IMR-90 (cell line): Measurements from ENCODE around the gene XAF1. TPM values are rescaled to one million over a fixed set of nuclear protein-coding genes. Genes with fewer than 3 reads are reported as not detected.

ENCODE experiments used
- ATAC-seq: fragments of 200-7000 bp; cut with Tn5 transposase; 2 replicates; pipeline ENCODE4 v1.9.1; 2020; ENCODE audit warnings: low read depth, mild to moderate bottlenecking, moderate library complexity
- BruUV-seq: library from RNA; stranded (reverse); fragments of 400-500 nt; replicated peaks from 2 replicates; lab custom pipeline; 2021; lab: Mats Ljungman, UMichigan
- CTCF ChIA-PET: fragments of 300-600 bp; formaldehyde crosslinking; extraction: SDS; loops from one replicate; lab custom pipeline; 2021; ENCODE audit warnings: antibody characterized with exemption; lab: Yijun Ruan, JAX
- POLR2A ChIA-PET: fragments of 300-600 bp; sonication (Branson Sonifier 250); formaldehyde crosslinking; loops from one replicate; lab custom pipeline; 2022; ENCODE audit warnings: antibody characterized with exemption; ENCODE audit not compliant: unreplicated experiment; lab: Charles Lee
- DNase-seq: peaks from one replicate; pipeline ENCODE4 v3.0.0; 2013
- H2AFZ ChIP-seq: replicated peaks from 2 replicates; pipeline ENCODE3; 2013; ENCODE audit warnings: low read length, mild to moderate bottlenecking; ENCODE audit not compliant: poor library complexity
- H2AK5ac ChIP-seq: 2 replicates; pipeline ENCODE4 v1.6.1; 2013; ENCODE audit warnings: low read depth, low read length, inconsistent platforms
- H2AK9ac ChIP-seq: replicated peaks from 2 replicates; pipeline ENCODE3; 2013; ENCODE audit warnings: mild to moderate bottlenecking, low read depth, low read length, moderate library complexity; ENCODE audit not compliant: poor library complexity
- H2BK120ac ChIP-seq: 2 replicates; pipeline ENCODE4 v1.6.1; 2013; ENCODE audit warnings: low read depth, low read length, inconsistent platforms
- H2BK15ac ChIP-seq: 3 replicates; pipeline ENCODE4 v1.6.1; 2013; ENCODE audit warnings: low read depth, low read length, inconsistent platforms
- H2BK20ac ChIP-seq: 2 replicates; pipeline ENCODE4 v1.6.1; 2013; ENCODE audit warnings: low read depth, mild to moderate bottlenecking, inconsistent platforms, low read length, moderate library complexity
- H2BK5ac ChIP-seq: 2 replicates; pipeline ENCODE4 v1.6.1; 2013; ENCODE audit warnings: mild to moderate bottlenecking, low read depth, low read length, inconsistent platforms; ENCODE audit not compliant: poor library complexity, severe bottlenecking
- H3K14ac ChIP-seq: replicated peaks from 2 replicates; pipeline ENCODE4 v1.6.1; 2013; ENCODE audit warnings: low read depth, low read length, inconsistent platforms
- H3K18ac ChIP-seq: 2 replicates; pipeline ENCODE4 v1.6.1; 2013; ENCODE audit warnings: low read depth, low read length, control low read depth
- H3K23ac ChIP-seq: 2 replicates; pipeline ENCODE4 v1.6.1; 2013; ENCODE audit warnings: low read depth, low read length, inconsistent platforms
- H3K27ac ChIP-seq: 2 replicates; pipeline ENCODE4 v1.5.1; 2013; ENCODE audit warnings: mild to moderate bottlenecking, control low read depth, low read length; ENCODE audit not compliant: insufficient read depth
- H3K27me3 ChIP-seq: 2 replicates; pipeline ENCODE4 v1.6.1; 2013; ENCODE audit warnings: low read length; ENCODE audit not compliant: control insufficient read depth, insufficient read depth
- H3K36me3 ChIP-seq: 2 replicates; pipeline ENCODE4 v1.6.1; 2013; ENCODE audit warnings: low read length, mixed read lengths; ENCODE audit not compliant: control insufficient read depth, insufficient read depth
- H3K4ac ChIP-seq: 2 replicates; pipeline ENCODE4 v1.6.1; 2013; ENCODE audit warnings: low read depth, low read length, inconsistent platforms
- H3K4me1 ChIP-seq: 2 replicates; pipeline ENCODE4 v1.6.1; 2013; ENCODE audit warnings: low read length, mixed read lengths; ENCODE audit not compliant: control insufficient read depth, insufficient read depth
- H3K4me2 ChIP-seq: 2 replicates; pipeline ENCODE4 v1.6.1; 2013; ENCODE audit warnings: low read depth, mild to moderate bottlenecking, control low read depth, low read length, moderate library complexity
- H3K4me3 ChIP-seq: 2 replicates; pipeline ENCODE4 v1.5.1; 2013; ENCODE audit warnings: low read depth, mild to moderate bottlenecking, control low read depth, low read length, moderate library complexity; ENCODE audit not compliant: insufficient read depth
- H3K56ac ChIP-seq: 2 replicates; pipeline ENCODE4 v1.6.1; 2013; ENCODE audit warnings: low read length, inconsistent platforms; ENCODE audit not compliant: insufficient read depth; ENCODE audit errors: extremely low read depth
- H3K79me1 ChIP-seq, 2 experiments: 2 replicates each; pipeline ENCODE4 v1.6.1; 2013; ENCODE audit warnings: low read length in 2 of 2, inconsistent platforms in 1 of 2, low read depth in 1 of 2
- H3K9ac ChIP-seq: 2 replicates; pipeline ENCODE4 v1.6.1; 2013; ENCODE audit warnings: low read depth, low read length, control low read depth
- H3K9me1 ChIP-seq: 2 replicates; pipeline ENCODE4 v1.6.1; 2013; ENCODE audit warnings: low read length, inconsistent platforms; ENCODE audit not compliant: insufficient read depth
- H3K9me3 ChIP-seq: 2 replicates; pipeline ENCODE4 v1.6.1; 2013; ENCODE audit warnings: low read length; ENCODE audit not compliant: control insufficient read depth, insufficient read depth
- H4K20me1 ChIP-seq: 2 replicates; pipeline ENCODE4 v1.6.1; 2013; ENCODE audit warnings: low read length, inconsistent platforms; ENCODE audit not compliant: insufficient read depth
- H4K5ac ChIP-seq: 2 replicates; pipeline ENCODE4 v1.6.1; 2013; ENCODE audit warnings: mild to moderate bottlenecking, low read depth, low read length, control low read depth
- H4K8ac ChIP-seq, 2 experiments: 2 replicates each; pipeline ENCODE4 v1.6.1; 2013; ENCODE audit warnings: low read depth in 2 of 2, low read length in 2 of 2, control low read depth in 1 of 2, inconsistent platforms in 1 of 2
- H4K91ac ChIP-seq: 2 replicates; pipeline ENCODE4 v1.6.1; 2013; ENCODE audit warnings: low read depth, low read length, inconsistent platforms; ENCODE audit not compliant: insufficient read depth
- NFE2L2 ChIP-seq: fragments of 150-350 bp; IDR thresholded peaks from 2 replicates; pipeline ENCODE4 v1.6.1; 2016; ENCODE audit warnings: low read depth, mild to moderate bottlenecking, low read length
- RCOR1 ChIP-seq: IDR thresholded peaks from 2 replicates; pipeline ENCODE4 v1.6.1; 2012; ENCODE audit warnings: mild to moderate bottlenecking, low read length, improper control_type of control experiment; ENCODE audit not compliant: insufficient replicate concordance
- WGBS, 2 experiments: methylation state at CpG; one replicate each; pipeline versions ENCODE4 v1.1.5 to v1.1.7; 2013; ENCODE audit warnings: missing lambda C conversion rate in 2 of 2; ENCODE audit not compliant: insufficient read length in 1 of 2; ENCODE audit errors: extremely low coverage in 2 of 2; 5-methylcytosine and 5-hydroxymethylcytosine counted together
- dilution Hi-C: fragments of 300-500 bp; cut with HindIII; formaldehyde crosslinking; loops from one replicate; pipeline ENCODE4 v1.14.3; 2018; ENCODE audit warnings: low sequenced_read_pairs; ENCODE audit not compliant: unreplicated experiment
- in situ Hi-C: fragments of 300-500 bp; cut with MboI; formaldehyde crosslinking; loops from 3 replicates; pipeline ENCODE4 v1.14.3; 2019; ENCODE audit warnings: low sequenced_read_pairs, inconsistent platforms, mixed read lengths
- intact Hi-C: fragments of 100-400 bp; cut with micrococcal nuclease; formaldehyde crosslinking; loops from 2 replicates; pipeline ENCODE4 v1.10.0; 2022
- polyA plus RNA-seq, 3 experiments: library from polyadenylated mRNA; depleted of rRNA; stranded (reverse); fragments of >200 nt; gene quantifications; 2 replicates each; pipeline ENCODE4 v1.2.3, GENCODE V29; 2012; ENCODE audit warnings: low replicate concordance in 1 of 3
- total RNA-seq: library from RNA; depleted of rRNA; stranded (reverse); fragments of >200 nt; gene quantifications from 2 replicates; pipeline ENCODE4 v1.2.3, GENCODE V29; 2012

The XAF1 gene
- total and polyA plus RNA-seq, 2 of the 4 experiments (the other 2 are of a cell fraction) = 1.3 to 3.9 TPM

DNA sequence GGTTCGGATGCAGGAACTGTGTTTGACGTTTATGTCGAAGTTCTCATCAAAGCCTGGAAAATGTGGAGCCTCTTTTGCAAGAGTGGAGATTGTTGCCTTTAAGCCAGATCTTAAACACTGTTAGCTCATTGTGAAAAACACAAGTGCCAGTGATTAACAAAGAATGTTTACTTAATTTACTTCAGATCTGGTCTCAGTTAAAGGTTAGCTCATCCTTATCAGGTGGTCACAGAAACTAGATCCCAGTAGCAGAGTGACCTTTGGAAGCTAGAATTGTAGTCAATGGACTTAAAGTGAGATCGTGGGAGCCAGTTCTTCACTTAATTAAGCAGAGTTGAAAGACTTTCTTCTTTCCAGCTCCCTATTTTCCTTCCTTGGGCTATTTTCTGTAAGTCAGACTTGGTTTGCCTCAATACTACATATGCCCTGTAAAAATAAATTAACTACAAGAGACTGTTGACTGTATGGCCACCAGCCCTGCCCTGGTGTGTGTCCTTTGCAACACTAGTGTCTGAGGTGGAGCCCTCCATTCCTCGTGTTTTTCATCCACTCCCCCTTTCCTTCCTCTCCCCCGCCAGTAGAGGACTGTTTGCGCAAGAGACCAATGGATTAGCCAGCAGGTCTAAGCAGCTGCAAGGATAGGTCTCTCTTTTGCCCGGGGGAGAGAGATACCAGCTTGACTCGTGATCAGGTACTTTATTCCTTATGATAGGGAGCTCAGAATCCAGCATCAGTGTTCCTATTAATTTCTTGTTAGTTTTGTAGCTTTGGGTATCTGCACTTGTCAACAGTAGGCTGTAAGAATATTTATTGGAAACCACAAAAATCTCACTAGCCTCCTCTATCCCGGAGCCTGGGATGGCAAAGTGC, 40.4 kb downstream of the XAF1 start (continued):
- TF ChIP-seq NFE2L2 = no peak

DNA sequence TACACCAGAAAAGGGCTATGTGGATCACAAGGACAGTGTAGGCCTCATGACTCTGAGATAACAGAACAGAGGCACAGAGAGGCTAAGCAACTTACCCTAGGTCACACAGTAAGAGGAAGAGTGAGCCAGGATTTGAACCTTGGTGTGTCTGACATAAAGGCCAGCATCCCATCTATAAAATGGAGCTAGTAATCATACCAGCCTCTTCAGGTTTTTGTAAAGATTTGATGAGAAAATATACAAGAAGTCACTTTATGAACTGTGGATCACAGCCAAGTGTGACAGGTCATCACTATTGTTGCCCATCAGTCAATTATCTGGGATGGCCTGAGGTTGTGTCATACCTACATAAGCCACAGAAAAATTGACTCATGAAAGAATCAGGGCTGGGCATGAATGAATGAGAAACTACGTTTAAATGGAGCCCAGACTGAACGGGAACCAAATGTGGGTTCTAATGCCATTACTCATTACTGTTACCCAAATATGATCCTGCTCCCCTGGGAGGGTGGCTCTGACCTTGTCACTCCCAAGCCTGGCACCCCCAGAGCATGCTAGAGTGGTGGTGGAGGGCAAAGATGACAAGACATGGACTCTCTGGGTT, 41.1 kb downstream of the XAF1 start:
- H3K23ac ChIP-seq = no peak overlapping the region
- in situ Hi-C loops = loop anchor here (10.0 kb wide), 1 partner anchor 132 kb away; no protein-coding TSS in a partner anchor
- DNase-seq (no peak), ATAC-seq (no peak)
- H3K9me1 ChIP-seq = no peaks in the 10 kb centered on the region
- no peak overlapping the region for H2AK9ac ChIP-seq
- no peaks in the 10 kb centered on the region for H3K36me3 ChIP-seq
- H2AFZ ChIP-seq = no peak overlapping the region
- H3K4me3 ChIP-seq = no peak overlapping the region
- no CpG with 5 or more reads among the region's 2 CpGs for WGBS, 2 experiments
- no peak overlapping the region for H2BK15ac ChIP-seq
- no peak overlapping the region for H3K4ac ChIP-seq
- peaks cover 11% of the 10 kb centered on the region for H3K27me3 ChIP-seq
- H4K91ac ChIP-seq = no peak overlapping the region
- no peak overlapping the region for H2BK5ac ChIP-seq
- H4K5ac ChIP-seq = no peak overlapping the region
- H2BK20ac ChIP-seq = no peak overlapping the region
- H2AK5ac ChIP-seq = no peak overlapping the region
- H3K9ac ChIP-seq = no peak overlapping the region
- no peaks in the 10 kb centered on the region for H3K4me1 ChIP-seq
- H3K9me3 ChIP-seq = no peaks in the 10 kb centered on the region
- TF ChIP-seq RCOR1 = no peak
- intact Hi-C loops = no loop called here
- CTCF ChIA-PET = no interaction called here
- no TSS peak for BruUV-seq
- POLR2A ChIA-PET = no interaction called here
- no peaks in the 10 kb centered on the region for H4K20me1 ChIP-seq
- no peak overlapping the region for H2BK120ac ChIP-seq
- dilution Hi-C loops = no loop called here
- no peak overlapping the region for H3K4me2 ChIP-seq
- H3K18ac ChIP-seq = no peak overlapping the region
- no peaks in the 10 kb centered on the region for H3K79me1 ChIP-seq
- H4K8ac ChIP-seq = no peak overlapping the region
- no peak overlapping the region for H3K14ac ChIP-seq
- H3K27ac ChIP-seq = no peak overlapping the region
- H3K56ac ChIP-seq = no peak overlapping the region
